GM19239 (cell line): Measurements from ENCODE around the gene RPL10L.

Experiments used
- DNase-seq: peaks from one replicate; pipeline ENCODE4 v3.0.0; 2011; ENCODE audit warnings: low spot score; ENCODE audit not compliant: insufficient read length
- FAIRE-seq: peaks from 2 replicates; lab custom pipeline; 2011; peaks lifted over from hg19 to GRCh38; lab: Jason Lieb, UNC

RPL10L gene

DNA sequence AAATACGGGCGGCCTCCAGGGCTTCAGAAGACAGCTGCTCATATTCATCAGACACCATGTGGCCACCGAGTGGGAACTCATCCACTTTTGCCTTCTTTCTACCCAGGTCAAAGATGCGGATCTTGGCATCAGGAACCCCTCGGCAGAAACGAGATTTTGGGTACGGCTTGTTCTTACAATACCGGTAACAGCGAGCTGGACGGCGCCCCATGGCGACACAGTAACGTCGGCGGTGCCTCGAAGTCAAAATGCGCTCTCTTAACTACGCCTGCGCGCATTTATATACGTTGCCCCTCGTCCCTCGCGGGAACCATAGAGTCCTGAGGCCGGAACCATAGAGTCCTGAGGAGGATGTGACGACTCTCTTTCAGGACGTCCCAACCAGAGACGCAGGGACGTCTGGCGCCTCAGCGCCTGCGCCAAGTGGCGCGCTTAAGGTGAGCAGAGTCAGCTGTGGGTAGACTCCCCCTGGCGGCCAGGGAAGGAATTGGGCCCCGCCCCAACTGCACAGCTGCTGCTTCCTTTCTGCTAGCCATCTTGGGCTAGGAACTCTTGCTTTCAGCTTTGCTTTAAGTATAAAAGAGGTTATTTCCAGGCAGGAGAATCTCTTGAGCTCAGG, at the start of gene RPL10L:
Gene RPL10L, minus strand, starts transcription at position 256 of the 619 bp plus-strand sequence. Its CDS starts 45 bp downstream, at position 211.
- FAIRE-seq: no peak
- no peak for DNase-seq

DNA sequence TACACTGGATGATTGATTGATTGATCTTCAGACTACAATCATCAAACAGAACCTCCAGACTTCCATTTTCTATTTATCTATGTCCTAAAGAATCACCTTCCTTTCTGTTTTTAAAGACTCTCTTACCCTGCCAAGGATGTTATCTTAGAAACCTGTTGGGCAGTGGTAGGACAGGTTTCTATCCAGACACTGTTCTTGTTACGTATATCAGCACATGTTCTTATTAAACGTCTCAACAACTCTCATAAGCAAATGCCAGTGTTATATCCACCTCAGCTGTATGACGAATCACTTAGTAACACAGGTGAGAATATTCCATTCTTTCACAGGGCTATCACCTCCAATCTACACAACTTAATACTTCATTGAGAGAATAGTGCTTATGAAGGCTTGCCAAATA, 40.2 kb upstream of the RPL10L start:
- no peak for FAIRE-seq
- no peak for DNase-seq

DNA sequence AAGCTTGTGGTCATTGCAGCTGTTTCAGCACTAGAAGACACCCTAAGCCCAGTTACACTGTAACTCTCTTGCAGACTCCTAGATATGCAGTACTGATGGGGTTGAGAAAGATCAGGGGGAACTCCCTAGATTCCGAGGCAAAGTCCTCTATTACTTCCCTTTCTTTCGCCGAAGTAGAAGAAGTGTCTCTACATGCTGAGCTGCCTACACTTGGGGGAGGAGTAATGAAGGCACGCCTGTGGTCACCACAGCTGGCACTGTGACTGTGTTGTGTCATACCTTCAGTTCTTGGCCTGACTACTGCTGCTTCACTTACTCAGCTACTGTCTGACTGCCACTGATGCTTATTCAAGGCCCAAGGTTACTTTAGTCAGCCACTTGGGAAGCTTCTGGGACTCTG, 35.1 kb upstream of the RPL10L start:
- no peak for FAIRE-seq

DNA sequence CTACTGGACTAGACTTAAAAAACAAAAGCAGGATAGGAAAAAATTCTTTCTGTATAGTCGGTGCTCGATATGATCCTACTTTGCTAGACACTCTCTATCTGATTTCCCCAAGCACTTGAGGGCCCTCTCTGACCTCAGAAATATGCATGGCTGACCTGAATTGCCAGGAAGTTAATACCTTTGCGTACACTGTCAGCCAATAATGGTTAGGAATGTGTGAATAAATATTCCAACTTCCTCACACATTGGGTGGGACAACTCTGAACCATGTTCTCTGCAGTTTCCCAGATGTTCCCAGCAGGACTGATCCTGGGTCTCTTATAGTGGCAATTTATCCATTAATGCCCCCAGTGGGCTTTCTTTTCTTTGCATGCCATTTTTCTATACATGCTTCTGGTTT, 20.5 kb upstream of the RPL10L start:
- no peak for FAIRE-seq
- DNase-seq: no peak

More for the DNA sequence above, 35.1 kb upstream of the RPL10L start:
- no peak for DNase-seq

DNA sequence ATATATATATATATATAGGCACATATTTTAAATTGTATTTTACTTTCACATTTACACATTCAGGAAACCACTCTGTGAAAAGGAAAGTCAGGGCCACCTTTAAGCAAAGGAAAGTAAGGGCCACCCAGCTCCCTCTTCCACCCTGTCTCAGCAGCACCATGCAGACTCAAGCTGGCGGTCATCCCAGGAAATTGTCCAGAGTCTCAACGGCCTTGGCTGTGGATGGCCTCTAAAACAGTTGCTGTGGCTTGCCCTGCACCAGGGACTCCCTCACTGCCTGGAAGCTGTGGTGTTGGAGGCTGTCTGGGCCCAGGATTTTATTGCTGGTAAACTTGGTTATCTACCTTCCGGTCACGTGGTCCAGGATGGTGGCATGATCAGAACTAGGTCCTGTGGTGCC, 11.8 kb upstream of the RPL10L start:
- FAIRE-seq: no peak
- no peak for DNase-seq

DNA sequence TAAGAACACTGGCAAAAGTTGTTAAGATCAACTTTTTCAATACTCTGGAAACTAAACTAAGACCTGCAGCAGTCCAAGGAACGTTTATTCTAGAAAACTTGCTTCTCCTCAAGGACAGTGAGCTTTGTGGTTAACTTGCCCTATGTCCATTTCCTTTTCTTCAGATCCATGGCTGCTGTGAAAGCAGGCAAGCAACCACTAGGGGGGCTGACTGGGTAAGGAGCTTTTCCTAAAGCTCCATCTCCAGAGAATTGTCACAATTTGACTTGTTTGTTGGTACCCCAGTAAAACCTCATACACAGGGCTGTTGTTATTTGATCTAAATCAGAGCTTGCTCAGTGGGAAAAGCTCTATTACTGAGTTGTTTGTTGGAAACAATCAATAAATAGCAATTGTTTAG, 10.1 kb upstream of the RPL10L start:
- FAIRE-seq (no peak), DNase-seq (no peak)

DNA sequence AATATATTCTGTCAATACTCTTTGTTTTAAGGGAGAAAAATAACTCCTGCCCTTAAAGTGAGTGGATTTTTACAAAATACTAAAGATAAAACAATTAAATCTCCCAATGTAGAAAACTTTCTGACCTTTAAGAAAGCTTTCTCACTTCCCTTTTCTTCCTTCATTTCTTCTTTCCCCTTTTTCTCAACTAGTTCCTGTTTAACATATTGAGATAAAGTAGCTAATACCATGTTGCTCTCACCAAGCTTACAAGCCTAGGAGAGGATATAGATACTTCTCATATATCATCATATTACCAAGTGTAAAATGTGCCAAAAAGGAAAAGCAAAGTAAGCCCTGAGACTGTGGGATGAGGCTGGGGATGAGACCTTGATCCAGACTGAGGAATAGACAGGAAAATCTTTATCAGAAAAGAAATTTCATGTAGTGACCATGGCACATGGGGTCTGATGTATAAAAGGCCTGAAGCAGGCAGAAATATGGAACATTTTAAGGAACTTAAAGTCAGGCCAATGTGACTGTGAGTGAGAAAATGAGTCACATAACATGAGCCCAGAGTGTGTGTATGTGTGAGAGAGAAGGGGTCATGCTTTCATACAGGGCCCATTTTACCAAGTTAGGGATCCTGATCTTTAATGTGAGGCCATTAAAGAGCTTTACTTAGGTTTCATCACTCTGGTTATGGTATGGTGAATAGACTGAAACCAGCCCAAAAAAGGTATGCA, 1.6 kb upstream of the RPL10L start:
- no peak for DNase-seq
- no peak for FAIRE-seq

DNA sequence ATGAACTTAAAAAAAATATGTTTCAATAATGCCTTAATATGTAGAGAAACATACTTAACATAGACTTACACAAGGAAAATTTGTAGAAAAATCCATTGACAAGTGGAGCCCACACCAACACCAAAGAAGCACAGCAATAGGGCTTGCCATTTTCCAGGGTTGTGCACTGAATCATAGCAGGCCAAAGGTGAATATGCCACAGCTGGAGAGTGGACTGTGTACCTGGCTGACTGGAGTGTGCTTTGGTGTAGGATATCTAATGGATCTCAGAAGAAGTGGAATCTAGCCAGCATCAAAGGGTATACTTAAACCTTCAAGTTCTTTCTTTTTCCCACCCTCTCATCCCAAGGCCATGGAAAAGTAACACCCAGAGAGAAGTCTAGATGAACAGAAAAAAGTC, 4.8 kb downstream of the RPL10L start:
- DNase-seq (no peak), FAIRE-seq (no peak)

DNA sequence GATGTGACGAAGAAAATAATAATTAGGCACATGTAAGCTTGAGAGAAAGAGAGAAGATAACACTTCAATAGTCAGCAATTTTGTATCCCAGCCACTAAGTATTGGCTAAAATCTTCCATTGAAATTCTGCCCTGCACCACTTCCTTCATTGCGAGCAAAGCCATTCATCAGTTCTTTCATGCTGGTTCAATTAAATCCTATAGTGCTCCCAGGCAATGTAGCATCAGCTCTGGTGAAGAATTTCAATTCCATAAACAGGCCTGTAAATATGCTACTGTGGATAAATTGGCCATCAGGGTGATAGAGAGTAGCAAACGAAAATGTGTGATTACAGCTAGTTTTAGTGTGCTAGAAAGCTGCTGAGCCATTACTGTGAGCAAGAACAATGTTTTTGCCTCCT, 24.7 kb downstream of the RPL10L start:
- no peak for DNase-seq
- FAIRE-seq: no peak
